ENCODE data around the gene GAA.

Gene GAA

GRCh38 chr17:80110927-80111701, 9.7 kb downstream of the GAA start:
- Histone ChIP-seq H3K79me2 (ENCODE audit: insufficient read depth, low read length) (no peaks in the 10 kb centered on the region), H3F3A (ENCODE audit: insufficient read depth, low read length) (no peaks in the 10 kb centered on the region; the same call in 1 of the 2 replicates), H3K36me3 (ENCODE audit: insufficient read depth, low read length) (no peaks in the 10 kb centered on the region; the same call in 1 of the 2 replicates), H3K9me3 (ENCODE audit: low read length) (peaks cover 14% of the 10 kb centered on the region), H3K9me2 (ENCODE audit: low read depth, low read length) (no peaks in the 10 kb centered on the region), H3K27ac (ENCODE audit: low read depth, low read length, poor library complexity, severe bottlenecking) (no peak overlapping the region), H3K9ac (ENCODE audit: low read length) (no peak overlapping the region), H3K4me3 (ENCODE audit: low read depth, low read length, poor library complexity, severe bottlenecking) (no peak overlapping the region), H4K20me1 (ENCODE audit: insufficient read depth, low read length) (no peaks in the 10 kb centered on the region), H3K4me2 (ENCODE audit: low read length) (no peak overlapping the region), H2AFZ (ENCODE audit: low read length) (no peak overlapping the region), H3K4me1 (ENCODE audit: insufficient read depth, low read length, severe bottlenecking) (no peaks in the 10 kb centered on the region), H3K27me3 (ENCODE audit: insufficient read depth, low read length) (peaks cover 15% of the 10 kb centered on the region; the same call in 1 of the 2 replicates)
- no peak for TF ChIP-seq CTCF (IDR thresholded peaks at IDR 0.05; ENCODE audit: low read length)
- no peak for TF ChIP-seq EZH2 (IDR thresholded peaks at IDR 0.05; ENCODE audit: borderline replicate concordance, low read length)

GRCh38 chr17:80111702-80112470, 10.5 kb downstream of the GAA start:
- H3K27ac ChIP-seq (ENCODE audit: low read depth, low read length, poor library complexity, severe bottlenecking): no peak overlapping the region
- H3K4me3 ChIP-seq (ENCODE audit: low read depth, low read length, poor library complexity, severe bottlenecking): no peak overlapping the region
- H3K9ac ChIP-seq (ENCODE audit: low read length): no peak overlapping the region
- no peaks in the 10 kb centered on the region for H3K4me1 ChIP-seq (ENCODE audit: insufficient read depth, low read length, severe bottlenecking)
- no peak overlapping the region for H3K4me2 ChIP-seq (ENCODE audit: low read length)
- H3K79me2 ChIP-seq (ENCODE audit: insufficient read depth, low read length): no peaks in the 10 kb centered on the region
- no peaks in the 10 kb centered on the region for H3K9me2 ChIP-seq (ENCODE audit: low read depth, low read length)
- H4K20me1 ChIP-seq (ENCODE audit: insufficient read depth, low read length): no peaks in the 10 kb centered on the region
- H3K9me3 ChIP-seq (ENCODE audit: low read length): peaks cover 14% of the 10 kb centered on the region
- no peaks in the 10 kb centered on the region; the same call in 1 of the 2 replicates for H3F3A ChIP-seq (ENCODE audit: insufficient read depth, low read length)
- no peak overlapping the region for H2AFZ ChIP-seq (ENCODE audit: low read length)
- no peak for TF ChIP-seq EZH2 (IDR thresholded peaks at IDR 0.05; ENCODE audit: borderline replicate concordance, low read length)
- no peak for TF ChIP-seq CTCF (IDR thresholded peaks at IDR 0.05; ENCODE audit: low read length)
- no peaks in the 10 kb centered on the region; the same call in 1 of the 2 replicates for H3K36me3 ChIP-seq (ENCODE audit: insufficient read depth, low read length)
- peaks cover 12% of the 10 kb centered on the region; the same call in 1 of the 2 replicates for H3K27me3 ChIP-seq (ENCODE audit: insufficient read depth, low read length)

GRCh38 chr17:80112471-80113032, 11.2 kb downstream of the GAA start:
- H3K4me1 ChIP-seq (ENCODE audit: insufficient read depth, low read length, severe bottlenecking): no peaks in the 10 kb centered on the region
- no peaks in the 10 kb centered on the region for H3K79me2 ChIP-seq (ENCODE audit: insufficient read depth, low read length)
- H3K36me3 ChIP-seq (ENCODE audit: insufficient read depth, low read length): no peaks in the 10 kb centered on the region; the same call in 1 of the 2 replicates
- no peak overlapping the region for H3K9ac ChIP-seq (ENCODE audit: low read length)
- no peaks in the 10 kb centered on the region; the same call in 1 of the 2 replicates for H3F3A ChIP-seq (ENCODE audit: insufficient read depth, low read length)
- no peaks in the 10 kb centered on the region for H4K20me1 ChIP-seq (ENCODE audit: insufficient read depth, low read length)
- H2AFZ ChIP-seq (ENCODE audit: low read length): no peak overlapping the region
- no peak overlapping the region for H3K4me2 ChIP-seq (ENCODE audit: low read length)
- H3K27me3 ChIP-seq (ENCODE audit: insufficient read depth, low read length): peaks cover 12% of the 10 kb centered on the region; the same call in 1 of the 2 replicates
- H3K27ac ChIP-seq (ENCODE audit: low read depth, low read length, poor library complexity, severe bottlenecking): no peak overlapping the region
- H3K4me3 ChIP-seq (ENCODE audit: low read depth, low read length, poor library complexity, severe bottlenecking): no peak overlapping the region
- H3K9me2 ChIP-seq (ENCODE audit: low read depth, low read length): no peaks in the 10 kb centered on the region
- H3K9me3 ChIP-seq (ENCODE audit: low read length): peaks cover 14% of the 10 kb centered on the region
- no peak for TF ChIP-seq EZH2 (IDR thresholded peaks at IDR 0.05; ENCODE audit: borderline replicate concordance, low read length)
- TF ChIP-seq CTCF (IDR thresholded peaks at IDR 0.05; ENCODE audit: low read length): no peak

Measured in OCI-LY1 (cell line).